Activated CD8-positive, alpha-beta T cell treated with anti-CD3 and anti-CD28 coated beads for 36 hours (primary cell): ENCODE data around the gene SDHA. TPM values are rescaled to one million over a fixed set of nuclear protein-coding genes. Genes with fewer than 3 reads are reported as not detected.
"Not testable (repeated sequence)": the region's sequence is repeated elsewhere in the genome, so short reads cannot be mapped to it uniquely, and the experiment has no call there.

Source experiments
- ATAC-seq: fragments of 200-7000 bp; cut with Tn5 transposase; one replicate; pipeline ENCODE4 v1.10.0; 2021; ENCODE audit warnings: mild to moderate bottlenecking, moderate library complexity
- CTCF ChIA-PET: fragments of 350-600 bp; sonication (Branson Sonifier 250); formaldehyde crosslinking; loops from one replicate; lab custom pipeline; 2021; ENCODE audit warnings: antibody characterized with exemption; lab: Charles Lee
- POLR2A ChIA-PET: fragments of 350-600 bp; sonication (Branson Sonifier 250); formaldehyde crosslinking; loops from one replicate; lab custom pipeline; 2021; ENCODE audit warnings: antibody characterized with exemption; lab: Charles Lee
- DNase-seq: peaks from one replicate; pipeline ENCODE4 v3.0.0-alpha.2; 2020
- H3K27ac Mint-ChIP-seq: one replicate; pipeline ENCODE4 v1.8.0; 2021; ENCODE audit warnings: mild to moderate bottlenecking, mixed read lengths
- H3K27me3 Mint-ChIP-seq: one replicate; pipeline ENCODE4 v1.8.0; 2021; ENCODE audit warnings: mixed read lengths
- H3K36me3 Mint-ChIP-seq: one replicate; pipeline ENCODE4 v1.8.0; 2021; ENCODE audit warnings: low read depth, mixed read lengths
- H3K4me1 Mint-ChIP-seq: one replicate; pipeline ENCODE4 v1.8.0; 2021; ENCODE audit warnings: low read depth, mixed read lengths
- H3K4me3 Mint-ChIP-seq: one replicate; pipeline ENCODE4 v1.8.0; 2021; ENCODE audit warnings: mild to moderate bottlenecking, moderate library complexity, mixed read lengths
- H3K9me3 Mint-ChIP-seq: one replicate; pipeline ENCODE4 v1.8.0; 2021; ENCODE audit warnings: mixed read lengths
- intact Hi-C: fragments of 100-400 bp; cut with micrococcal nuclease; formaldehyde crosslinking; loops from one replicate; pipeline ENCODE4 v1.10.0; 2022
- total RNA-seq, 2 experiments: library from RNA; stranded (reverse); gene quantifications; one replicate each; pipeline ENCODE4 v1.2.3, GENCODE V29; 2021
- TF ChIP-seq, protein P1 (sequence below): fragments of 200-600 bp; IDR thresholded peaks from one replicate; pipeline ENCODE4 v1.8.0; 2022; ENCODE audit warnings: antibody characterized with exemption, mild to moderate bottlenecking

The SDHA gene
- total RNA-seq, 2 experiments from 2014 or later = 141 to 149 TPM

DNA sequence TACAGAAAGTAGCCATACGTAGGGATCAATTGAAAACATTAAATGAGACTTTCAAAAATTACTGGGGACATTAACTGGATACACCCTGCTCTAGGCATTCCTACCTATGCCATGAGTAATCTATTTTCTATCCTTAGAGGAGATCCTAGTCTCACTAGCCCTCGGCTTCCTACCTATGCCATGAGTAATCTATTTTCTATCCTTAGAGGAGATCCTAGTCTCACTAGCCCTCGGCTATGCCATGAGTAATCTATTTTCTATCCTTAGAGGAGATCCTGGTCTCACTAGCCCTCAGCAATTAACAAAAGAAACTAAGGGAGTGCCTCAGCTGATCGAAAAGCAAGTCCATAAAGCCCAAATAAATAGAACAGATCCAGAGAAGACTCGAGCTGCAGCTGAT lies 27.6 kb downstream of the SDHA start:
- H3K27me3 Mint-ChIP-seq, H3K9me3 Mint-ChIP-seq, ATAC-seq, H3K4me3 Mint-ChIP-seq, DNase-seq, H3K27ac Mint-ChIP-seq, intact Hi-C loops: not testable (repeated sequence)
- H3K36me3 Mint-ChIP-seq = peaks cover 65% of the 10 kb centered on the region
- ChIA-PET CTCF (interaction anchor here (1.0 kb wide), 2 partner anchors 57 to 200 kb away, joined by 3 read pairs; no protein-coding TSS in a partner anchor), POLR2A (interaction anchor here (0.6 kb wide), 1 partner anchor 916 kb away, joined by 3 read pairs; no protein-coding TSS in a partner anchor)
- peaks cover 21% of the 10 kb centered on the region for H3K4me1 Mint-ChIP-seq

DNA sequence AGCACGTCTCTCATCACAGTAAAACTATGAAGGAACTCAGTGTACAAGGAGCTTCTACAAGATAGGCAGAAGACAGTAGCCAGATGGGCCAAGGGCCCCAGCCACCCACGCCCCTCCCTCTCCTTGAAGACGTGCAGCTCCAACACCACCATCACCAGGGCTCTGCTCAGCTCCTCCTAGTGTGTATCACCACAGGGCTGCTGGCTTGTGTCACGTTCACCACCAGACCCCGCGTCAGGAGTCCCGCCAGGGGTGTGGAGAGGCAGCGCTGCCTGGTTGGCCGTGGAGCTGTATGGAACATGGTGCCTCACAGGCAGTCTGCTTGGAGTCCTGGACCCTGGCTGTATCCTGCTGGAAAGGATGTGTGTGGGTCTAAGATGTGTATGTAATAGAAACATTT lies 32.3 kb downstream of the SDHA start:
- H3K27ac Mint-ChIP-seq, ATAC-seq, H3K4me3 Mint-ChIP-seq, POLR2A ChIA-PET, H3K9me3 Mint-ChIP-seq, CTCF ChIA-PET, H3K27me3 Mint-ChIP-seq, H3K4me1 Mint-ChIP-seq, intact Hi-C loops, DNase-seq: not testable (repeated sequence)
- peaks cover 49% of the 10 kb centered on the region for H3K36me3 Mint-ChIP-seq

DNA sequence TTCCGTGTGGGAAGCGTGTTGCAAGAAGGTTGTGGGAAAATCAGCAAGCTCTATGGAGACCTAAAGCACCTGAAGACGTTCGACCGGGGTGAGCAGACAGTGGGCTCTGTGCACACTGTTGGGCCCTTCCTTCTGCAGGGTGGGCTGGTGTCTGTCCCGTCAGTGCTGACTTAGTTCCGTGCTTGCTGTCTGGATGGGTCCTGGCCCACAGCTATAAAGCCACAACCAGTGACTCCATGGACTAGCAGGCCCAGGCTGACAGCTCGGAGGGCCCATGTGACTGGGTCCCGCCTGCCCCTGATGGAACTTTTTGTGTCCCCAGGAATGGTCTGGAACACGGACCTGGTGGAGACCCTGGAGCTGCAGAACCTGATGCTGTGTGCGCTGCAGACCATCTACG lies 32.9 kb downstream of the SDHA start:
- peaks cover 51% of the 10 kb centered on the region for H3K36me3 Mint-ChIP-seq
- intact Hi-C loops, H3K9me3 Mint-ChIP-seq, ATAC-seq, H3K4me1 Mint-ChIP-seq, POLR2A ChIA-PET, DNase-seq, H3K4me3 Mint-ChIP-seq, H3K27me3 Mint-ChIP-seq, CTCF ChIA-PET, H3K27ac Mint-ChIP-seq: not testable (repeated sequence)

DNA sequence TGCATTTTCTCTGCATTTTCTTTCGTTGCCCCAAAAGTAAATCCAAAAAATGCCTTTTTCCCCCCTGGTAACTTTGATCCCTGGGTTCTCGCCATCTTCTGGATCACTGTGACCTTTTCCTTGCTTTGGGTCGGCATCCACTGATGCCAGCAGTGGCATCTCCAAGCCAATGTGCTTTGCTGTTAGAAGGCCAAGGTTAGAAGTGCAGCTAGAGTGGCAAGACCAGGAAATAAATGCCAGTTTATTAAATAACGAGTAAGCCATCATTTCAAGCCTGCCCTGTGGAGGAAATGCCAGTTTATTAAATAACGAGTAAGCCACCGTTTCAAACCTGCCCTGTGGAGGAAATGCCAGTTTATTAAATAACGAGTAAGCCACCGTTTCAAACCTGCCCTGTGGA lies 33.4 kb downstream of the SDHA start:
- H3K27me3 Mint-ChIP-seq, H3K27ac Mint-ChIP-seq, H3K4me3 Mint-ChIP-seq, ATAC-seq, DNase-seq, CTCF ChIA-PET, POLR2A ChIA-PET, H3K4me1 Mint-ChIP-seq, intact Hi-C loops, H3K9me3 Mint-ChIP-seq: not testable (repeated sequence)
- peaks cover 52% of the 10 kb centered on the region for H3K36me3 Mint-ChIP-seq

DNA sequence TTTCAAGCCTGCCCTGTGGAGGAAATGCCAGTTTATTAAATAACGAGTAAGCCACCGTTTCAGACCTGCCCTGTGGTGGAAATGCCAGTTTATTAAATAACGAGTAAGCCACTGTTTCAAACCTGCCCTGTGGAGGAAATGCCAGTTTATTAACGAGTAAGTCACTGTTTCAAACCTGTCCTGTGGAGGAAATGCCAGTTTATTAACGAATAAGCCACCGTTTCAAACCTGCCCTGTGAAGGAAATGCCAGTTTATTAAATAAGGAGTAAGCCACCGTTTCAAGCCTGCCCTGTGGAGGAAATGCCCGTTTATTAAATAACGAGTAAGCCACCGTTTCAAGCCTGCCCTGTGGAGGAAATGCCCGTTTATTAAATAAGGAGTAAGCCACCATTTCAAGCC lies 33.9 kb downstream of the SDHA start:
- H3K27me3 Mint-ChIP-seq, H3K4me1 Mint-ChIP-seq, H3K9me3 Mint-ChIP-seq, H3K4me3 Mint-ChIP-seq, DNase-seq, POLR2A ChIA-PET, ATAC-seq, CTCF ChIA-PET, intact Hi-C loops: not testable (repeated sequence)
- Mint-ChIP-seq H3K27ac (peak overlapping the region; percentile 38), H3K36me3 (peaks cover 54% of the 10 kb centered on the region)

DNA sequence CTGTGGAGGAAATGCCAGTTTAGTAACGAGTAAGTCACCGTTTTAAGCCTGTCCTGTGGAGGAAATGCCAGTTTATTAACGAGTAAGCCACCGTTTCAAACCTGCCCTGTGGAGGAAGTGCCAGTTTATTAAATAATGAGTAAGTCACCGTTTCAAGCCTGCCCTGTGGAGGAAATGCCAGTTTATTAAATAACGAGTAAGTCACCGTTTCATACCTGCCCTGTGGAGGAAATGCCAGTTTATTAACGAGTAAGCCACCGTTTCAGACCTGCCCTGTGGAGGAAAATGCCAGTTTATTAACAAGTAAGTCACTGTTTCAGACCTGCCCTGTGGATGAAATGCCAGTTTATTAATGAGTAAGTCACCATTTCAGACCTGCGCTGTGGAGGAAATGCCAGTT lies 34.4 kb downstream of the SDHA start:
- intact Hi-C loops = no loop called here
- Mint-ChIP-seq H3K4me3 (no peak overlapping the region), H3K27ac (peak overlapping the region; percentile 50), H3K36me3 (peaks cover 54% of the 10 kb centered on the region), H3K4me1 (peaks cover 5% of the 10 kb centered on the region), H3K9me3 (no peaks in the 10 kb centered on the region), H3K27me3 (no peaks in the 10 kb centered on the region)
- DNase-seq (no peak), ATAC-seq (no peak)
- ChIA-PET POLR2A (no interaction called here), CTCF (no interaction called here)
- TF ChIP-seq, protein P1, sequence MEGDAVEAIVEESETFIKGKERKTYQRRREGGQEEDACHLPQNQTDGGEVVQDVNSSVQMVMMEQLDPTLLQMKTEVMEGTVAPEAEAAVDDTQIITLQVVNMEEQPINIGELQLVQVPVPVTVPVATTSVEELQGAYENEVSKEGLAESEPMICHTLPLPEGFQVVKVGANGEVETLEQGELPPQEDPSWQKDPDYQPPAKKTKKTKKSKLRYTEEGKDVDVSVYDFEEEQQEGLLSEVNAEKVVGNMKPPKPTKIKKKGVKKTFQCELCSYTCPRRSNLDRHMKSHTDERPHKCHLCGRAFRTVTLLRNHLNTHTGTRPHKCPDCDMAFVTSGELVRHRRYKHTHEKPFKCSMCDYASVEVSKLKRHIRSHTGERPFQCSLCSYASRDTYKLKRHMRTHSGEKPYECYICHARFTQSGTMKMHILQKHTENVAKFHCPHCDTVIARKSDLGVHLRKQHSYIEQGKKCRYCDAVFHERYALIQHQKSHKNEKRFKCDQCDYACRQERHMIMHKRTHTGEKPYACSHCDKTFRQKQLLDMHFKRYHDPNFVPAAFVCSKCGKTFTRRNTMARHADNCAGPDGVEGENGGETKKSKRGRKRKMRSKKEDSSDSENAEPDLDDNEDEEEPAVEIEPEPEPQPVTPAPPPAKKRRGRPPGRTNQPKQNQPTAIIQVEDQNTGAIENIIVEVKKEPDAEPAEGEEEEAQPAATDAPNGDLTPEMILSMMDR = no peak

DNA sequence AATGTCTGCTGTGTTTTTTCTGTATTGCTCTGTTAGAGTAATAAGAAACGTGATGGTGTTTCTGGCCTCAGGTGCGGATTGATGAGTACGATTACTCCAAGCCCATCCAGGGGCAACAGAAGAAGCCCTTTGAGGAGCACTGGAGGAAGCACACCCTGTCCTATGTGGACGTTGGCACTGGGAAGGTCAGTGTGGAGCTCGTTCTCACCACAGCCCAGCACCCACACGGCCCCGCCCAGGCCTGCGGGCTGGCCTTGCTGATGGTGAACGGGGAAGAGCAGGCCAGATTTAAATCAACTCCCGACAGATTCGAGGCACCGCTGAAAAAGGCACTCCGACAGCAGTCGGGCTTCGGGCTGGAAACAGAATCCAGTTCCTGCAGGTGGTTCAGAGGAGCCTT lies 36.2 kb downstream of the SDHA start:
- POLR2A ChIA-PET, H3K4me3 Mint-ChIP-seq, CTCF ChIA-PET, ATAC-seq, H3K9me3 Mint-ChIP-seq, DNase-seq, H3K27me3 Mint-ChIP-seq, intact Hi-C loops, H3K4me1 Mint-ChIP-seq, H3K27ac Mint-ChIP-seq: not testable (repeated sequence)
- peaks cover 50% of the 10 kb centered on the region for H3K36me3 Mint-ChIP-seq

DNA sequence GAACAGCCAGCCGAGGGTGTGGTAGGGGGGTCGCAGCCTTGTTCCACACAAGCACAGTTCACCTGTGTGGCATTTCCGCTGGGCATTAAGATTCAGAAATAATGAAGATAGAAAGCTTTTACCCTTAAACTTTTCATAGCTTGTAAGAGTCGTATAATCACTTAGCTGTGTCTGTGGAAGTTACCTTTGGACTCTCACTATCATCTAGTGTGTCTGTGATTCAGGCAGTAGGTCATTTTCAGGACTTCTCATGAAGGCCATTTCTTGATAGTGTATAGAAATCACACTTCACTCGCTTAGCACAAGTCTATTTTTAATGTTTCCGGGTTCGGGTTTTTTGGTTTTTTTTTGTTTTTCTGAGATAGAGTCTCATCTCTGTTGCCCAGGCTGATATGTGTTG lies 37.0 kb downstream of the SDHA start:
- POLR2A ChIA-PET, ATAC-seq, DNase-seq, H3K9me3 Mint-ChIP-seq, intact Hi-C loops, CTCF ChIA-PET, H3K27me3 Mint-ChIP-seq, H3K4me1 Mint-ChIP-seq, H3K27ac Mint-ChIP-seq, H3K4me3 Mint-ChIP-seq: not testable (repeated sequence)
- peaks cover 44% of the 10 kb centered on the region for H3K36me3 Mint-ChIP-seq

DNA sequence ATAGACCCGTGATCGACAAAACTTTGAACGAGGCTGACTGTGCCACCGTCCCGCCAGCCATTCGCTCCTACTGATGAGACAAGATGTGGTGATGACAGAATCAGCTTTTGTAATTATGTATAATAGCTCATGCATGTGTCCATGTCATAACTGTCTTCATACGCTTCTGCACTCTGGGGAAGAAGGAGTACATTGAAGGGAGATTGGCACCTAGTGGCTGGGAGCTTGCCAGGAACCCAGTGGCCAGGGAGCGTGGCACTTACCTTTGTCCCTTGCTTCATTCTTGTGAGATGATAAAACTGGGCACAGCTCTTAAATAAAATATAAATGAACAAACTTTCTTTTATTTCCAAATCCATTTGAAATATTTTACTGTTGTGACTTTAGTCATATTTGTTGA lies 38.2 kb downstream of the SDHA start:
- H3K27me3 Mint-ChIP-seq, H3K4me1 Mint-ChIP-seq, H3K9me3 Mint-ChIP-seq, POLR2A ChIA-PET, intact Hi-C loops, H3K4me3 Mint-ChIP-seq, DNase-seq, CTCF ChIA-PET, H3K27ac Mint-ChIP-seq, ATAC-seq: not testable (repeated sequence)
- peaks cover 44% of the 10 kb centered on the region for H3K36me3 Mint-ChIP-seq
